MM.1S (cell line): ENCODE results near the gene SLC38A5.
A peak's percentile ranks its signal among the peaks of the same experiment; 100 is the strongest.

Experiments
- DNase-seq: peaks from one replicate; pipeline ENCODE4 v3.0.0-alpha.2; 2015
- H2AFZ ChIP-seq: fragments of 300-600 bp; sonication (generic); 2 replicates; pipeline ENCODE4 v1.6.0; 2016; ENCODE audit warnings: antibody characterized with exemption, low read length
- H3F3A ChIP-seq: fragments of 300-600 bp; sonication (generic); 2 replicates; pipeline ENCODE4 v1.6.1; 2016; ENCODE audit warnings: mild to moderate bottlenecking, antibody characterized with exemption, low read length, moderate library complexity, mixed read lengths; ENCODE audit not compliant: insufficient read depth
- H3K27ac ChIP-seq: fragments of 300-600 bp; sonication (generic); 2 replicates; pipeline ENCODE4 v1.5.1; 2016; ENCODE audit warnings: mild to moderate bottlenecking, low read length
- H3K27me3 ChIP-seq: fragments of 300-600 bp; sonication (generic); replicated peaks from 2 replicates; pipeline ENCODE4 v1.6.0; 2016; ENCODE audit warnings: low read length; ENCODE audit not compliant: insufficient read depth
- H3K36me3 ChIP-seq: fragments of 300-600 bp; sonication (generic); replicated peaks from 2 replicates; pipeline ENCODE4 v1.6.1; 2016; ENCODE audit warnings: mild to moderate bottlenecking, low read length, mixed read lengths; ENCODE audit not compliant: insufficient read depth
- H3K4me1 ChIP-seq: fragments of 300-600 bp; sonication (generic); 2 replicates; pipeline ENCODE4 v1.6.1; 2016; ENCODE audit warnings: low read length, mixed read lengths
- H3K4me2 ChIP-seq: fragments of 300-600 bp; sonication (generic); 2 replicates; pipeline ENCODE4 v1.6.0; 2016; ENCODE audit warnings: low read depth, low read length
- H3K4me3 ChIP-seq: fragments of 300-600 bp; sonication (generic); 2 replicates; pipeline ENCODE4 v1.5.1; 2016; ENCODE audit warnings: low read length, mixed read lengths
- H3K79me2 ChIP-seq: fragments of 300-600 bp; sonication (generic); 2 replicates; pipeline ENCODE4 v1.6.1; 2016; ENCODE audit warnings: mixed run types, low read length, mixed read lengths
- H3K9ac ChIP-seq: fragments of 300-600 bp; sonication (generic); 2 replicates; pipeline ENCODE4 v1.6.1; 2016; ENCODE audit warnings: low read length, mixed read lengths
- H3K9me2 ChIP-seq: fragments of 300-600 bp; sonication (generic); replicated peaks from 2 replicates; pipeline ENCODE4 v1.6.1; 2016; ENCODE audit warnings: mild to moderate bottlenecking, low read length, mixed read lengths; ENCODE audit not compliant: insufficient read depth
- H3K9me3 ChIP-seq: fragments of 300-600 bp; sonication (generic); replicated peaks from 2 replicates; pipeline ENCODE4 v1.6.1; 2016; ENCODE audit warnings: mild to moderate bottlenecking, low read length, mixed read lengths; ENCODE audit not compliant: insufficient read depth
- H4K20me1 ChIP-seq: fragments of 300-600 bp; sonication (generic); 2 replicates; pipeline ENCODE4 v1.6.1; 2016; ENCODE audit warnings: mild to moderate bottlenecking, low read length, moderate library complexity, mixed read lengths; ENCODE audit not compliant: insufficient read depth
- CTCF ChIP-seq: fragments of 300-600 bp; sonication (generic); IDR thresholded peaks from 2 replicates; pipeline ENCODE4 v1.5.1; 2016; ENCODE audit warnings: antibody characterized with exemption, low read length, mixed read lengths
- EZH2 ChIP-seq: fragments of 300-600 bp; sonication (generic); optimal IDR thresholded peaks from 2 replicates; pipeline ENCODE3; 2017; ENCODE audit warnings: low read depth, mild to moderate bottlenecking, antibody characterized with exemption, low read length, mixed read lengths
- EZH2phosphoT487 ChIP-seq: fragments of 300-600 bp; sonication (generic); IDR thresholded peaks from 2 replicates; pipeline ENCODE4 v1.6.1; 2018; ENCODE audit warnings: antibody characterized with exemption, low read length

Gene SLC38A5

GRCh38 chrX:48468247-48468671, 1.8 kb downstream of the SLC38A5 start:
- peak; percentile 53 for DNase-seq
- Histone ChIP-seq H3K9ac (peak overlapping the region; percentile 88), H3K4me2 (peak overlapping the region; percentile 74), H3K4me3 (peak overlapping the region; percentile 86), H3K36me3 (no peaks in the 10 kb centered on the region), H2AFZ (0 out of 2 replicates have a peak overlapping the region, but pooled peaks have one; percentile 49), H3F3A (no peaks in the 10 kb centered on the region), H3K79me2 (peaks cover 48% of the 10 kb centered on the region), H4K20me1 (no peaks in the 10 kb centered on the region), H3K9me2 (no peaks in the 10 kb centered on the region), H3K4me1 (no peaks in the 10 kb centered on the region), H3K27ac (peak overlapping the region; percentile 46; the same call in 1 of the 2 replicates), H3K27me3 (no peaks in the 10 kb centered on the region), H3K9me3 (no peaks in the 10 kb centered on the region)
- TF ChIP-seq CTCF (no peak), EZH2phosphoT487 (no peak), EZH2 (no peak)

- 0 out of 2 replicates have a peak overlapping the region, but pooled peaks have one; percentile 23 for H2AFZ ChIP-seq
- H3K79me2 ChIP-seq, result peaks cover 48% of the 10 kb centered on the region
- peak overlapping the region; percentile 74 for H3K4me2 ChIP-seq
- no peak overlapping the region for H3K27ac ChIP-seq
- TF ChIP-seq EZH2 (no peak), CTCF (no peak), EZH2phosphoT487 (no peak)
- no peaks in the 10 kb centered on the region for H4K20me1 ChIP-seq
- H3F3A ChIP-seq, result no peaks in the 10 kb centered on the region
- H3K36me3 ChIP-seq, result no peaks in the 10 kb centered on the region
- no peaks in the 10 kb centered on the region for H3K9me2 ChIP-seq
- H3K4me1 ChIP-seq, result no peaks in the 10 kb centered on the region
- no peaks in the 10 kb centered on the region for H3K9me3 ChIP-seq
- H3K9ac ChIP-seq, result peak overlapping the region; percentile 88
- H3K4me3 ChIP-seq, result peak overlapping the region; percentile 86
- no peak for DNase-seq
- no peaks in the 10 kb centered on the region for H3K27me3 ChIP-seq
Observed at GRCh38 chrX:48467281-48467761, 2.7 kb downstream of the SLC38A5 start.

- H3K4me3 ChIP-seq, result peak overlapping the region; percentile 86; the same call in 1 of the 2 replicates
- TF ChIP-seq CTCF, result peak; percentile 30
- TF ChIP-seq EZH2, result no peak
- H4K20me1 ChIP-seq, result no peaks in the 10 kb centered on the region
- no peaks in the 10 kb centered on the region for H3K4me1 ChIP-seq
- H3K79me2 ChIP-seq, result peaks cover 48% of the 10 kb centered on the region
- H3F3A ChIP-seq, result no peaks in the 10 kb centered on the region
- H3K9me2 ChIP-seq, result no peaks in the 10 kb centered on the region
- H3K27ac ChIP-seq, result no peak overlapping the region
- no peaks in the 10 kb centered on the region for H3K36me3 ChIP-seq
- H3K9ac ChIP-seq, result no peak overlapping the region
- no peak overlapping the region for H2AFZ ChIP-seq
- no peaks in the 10 kb centered on the region for H3K27me3 ChIP-seq
- DNase-seq, result no peak
- H3K9me3 ChIP-seq, result no peaks in the 10 kb centered on the region
- peak overlapping the region; percentile 74; the same call in 1 of the 2 replicates for H3K4me2 ChIP-seq
Observed at GRCh38 chrX:48466696-48467095, 3.4 kb downstream of the SLC38A5 start.
